ENCODE measurements around the gene MBD5.

DNA sequence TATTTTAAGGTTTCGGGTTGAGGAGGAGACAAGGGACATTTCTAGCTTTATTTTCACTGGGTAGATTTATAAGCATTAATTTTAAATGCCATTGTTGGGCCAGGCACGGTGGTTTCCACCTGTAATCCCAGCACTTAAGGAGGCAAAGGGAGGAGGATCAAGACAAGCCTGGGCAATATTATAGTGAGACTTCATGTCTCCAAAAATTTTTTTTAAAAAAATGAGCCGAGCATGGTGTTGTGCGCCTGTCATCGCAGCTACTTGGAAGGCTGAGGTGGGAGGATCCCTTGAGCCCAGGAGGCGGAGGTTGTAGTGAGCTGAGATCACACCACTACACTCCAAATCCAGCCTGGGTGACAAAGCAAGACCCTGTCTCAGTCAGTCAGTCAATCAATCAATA is 45.0 kb downstream of the MBD5 start:
- TF ChIP-seq, protein P1, sequence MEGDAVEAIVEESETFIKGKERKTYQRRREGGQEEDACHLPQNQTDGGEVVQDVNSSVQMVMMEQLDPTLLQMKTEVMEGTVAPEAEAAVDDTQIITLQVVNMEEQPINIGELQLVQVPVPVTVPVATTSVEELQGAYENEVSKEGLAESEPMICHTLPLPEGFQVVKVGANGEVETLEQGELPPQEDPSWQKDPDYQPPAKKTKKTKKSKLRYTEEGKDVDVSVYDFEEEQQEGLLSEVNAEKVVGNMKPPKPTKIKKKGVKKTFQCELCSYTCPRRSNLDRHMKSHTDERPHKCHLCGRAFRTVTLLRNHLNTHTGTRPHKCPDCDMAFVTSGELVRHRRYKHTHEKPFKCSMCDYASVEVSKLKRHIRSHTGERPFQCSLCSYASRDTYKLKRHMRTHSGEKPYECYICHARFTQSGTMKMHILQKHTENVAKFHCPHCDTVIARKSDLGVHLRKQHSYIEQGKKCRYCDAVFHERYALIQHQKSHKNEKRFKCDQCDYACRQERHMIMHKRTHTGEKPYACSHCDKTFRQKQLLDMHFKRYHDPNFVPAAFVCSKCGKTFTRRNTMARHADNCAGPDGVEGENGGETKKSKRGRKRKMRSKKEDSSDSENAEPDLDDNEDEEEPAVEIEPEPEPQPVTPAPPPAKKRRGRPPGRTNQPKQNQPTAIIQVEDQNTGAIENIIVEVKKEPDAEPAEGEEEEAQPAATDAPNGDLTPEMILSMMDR (IDR thresholded peaks at IDR 0.05) = no peak
- TF ChIP-seq POLR2A (IDR thresholded peaks at IDR 0.05) = no peak
